Astrocyte (in vitro differentiated cells and primary cell): ENCODE data around the gene FOXM1.

ENCODE experiments used
- EZH2 ChIP-seq: IDR thresholded peaks from 2 replicates; pipeline ENCODE4 v1.6.1; 2012; ENCODE audit warnings: mild to moderate bottlenecking, low read length, inconsistent platforms; ENCODE audit not compliant: insufficient read depth
- TF ChIP-seq, protein P1 (sequence below): IDR thresholded peaks from 2 replicates; pipeline ENCODE4 v1.5.1; 2011; ENCODE audit warnings: low read depth, mild to moderate bottlenecking, inconsistent platforms, low read length, moderate library complexity; ENCODE audit not compliant: insufficient read depth

DNA sequence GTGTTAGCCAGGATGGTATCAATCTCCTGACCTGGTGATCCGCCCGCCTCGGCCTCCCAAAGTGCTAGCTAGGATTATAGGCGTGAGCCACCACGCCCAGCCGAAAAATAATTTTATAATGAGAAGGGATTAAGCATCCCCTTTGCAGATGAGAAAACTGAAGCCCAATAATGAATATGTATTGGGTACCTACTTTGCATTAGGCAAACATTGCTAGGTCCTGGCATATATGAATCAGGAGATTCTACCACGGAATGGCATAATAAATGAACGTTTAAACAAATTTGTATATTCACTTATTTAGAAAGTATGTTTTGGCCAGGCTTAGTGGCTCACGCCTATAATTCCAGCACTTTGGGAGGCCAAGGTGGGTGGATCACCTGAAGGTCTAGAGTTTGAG, 46.1 kb upstream of the FOXM1 start:
- no peak for TF ChIP-seq EZH2
- TF ChIP-seq, protein P1, sequence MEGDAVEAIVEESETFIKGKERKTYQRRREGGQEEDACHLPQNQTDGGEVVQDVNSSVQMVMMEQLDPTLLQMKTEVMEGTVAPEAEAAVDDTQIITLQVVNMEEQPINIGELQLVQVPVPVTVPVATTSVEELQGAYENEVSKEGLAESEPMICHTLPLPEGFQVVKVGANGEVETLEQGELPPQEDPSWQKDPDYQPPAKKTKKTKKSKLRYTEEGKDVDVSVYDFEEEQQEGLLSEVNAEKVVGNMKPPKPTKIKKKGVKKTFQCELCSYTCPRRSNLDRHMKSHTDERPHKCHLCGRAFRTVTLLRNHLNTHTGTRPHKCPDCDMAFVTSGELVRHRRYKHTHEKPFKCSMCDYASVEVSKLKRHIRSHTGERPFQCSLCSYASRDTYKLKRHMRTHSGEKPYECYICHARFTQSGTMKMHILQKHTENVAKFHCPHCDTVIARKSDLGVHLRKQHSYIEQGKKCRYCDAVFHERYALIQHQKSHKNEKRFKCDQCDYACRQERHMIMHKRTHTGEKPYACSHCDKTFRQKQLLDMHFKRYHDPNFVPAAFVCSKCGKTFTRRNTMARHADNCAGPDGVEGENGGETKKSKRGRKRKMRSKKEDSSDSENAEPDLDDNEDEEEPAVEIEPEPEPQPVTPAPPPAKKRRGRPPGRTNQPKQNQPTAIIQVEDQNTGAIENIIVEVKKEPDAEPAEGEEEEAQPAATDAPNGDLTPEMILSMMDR: no peak
